Fibroblast of skin of left quadriceps (primary cell): ENCODE measurements around the gene NPC1.
A peak's percentile ranks its signal among the peaks of the same experiment; 100 is the strongest.
"Not testable (repeated sequence)": the region's sequence is repeated elsewhere in the genome, so short reads cannot be mapped to it uniquely, and the experiment has no call there.

Source experiments
- DNase-seq, 2 experiments: peaks; one replicate each; pipeline ENCODE4 v3.0.0-alpha.2; 2013; ENCODE audit warnings: low read depth in 2 of 2

The NPC1 gene

GRCh38 chr18:23523429-23524212 is 62.7 kb downstream of the NPC1 start:
- peak; percentile 73 for DNase-seq

GRCh38 chr18:23521907-23522306 is 64.4 kb downstream of the NPC1 start:
- DNase-seq = no peak

- no peak for DNase-seq
These were observed 65.0 kb downstream of the NPC1 start for GRCh38 chr18:23521271-23521670.

- DNase-seq = no peak
These were observed 66.6 kb downstream of the NPC1 start for GRCh38 chr18:23519734-23520133.

GRCh38 chr18:23515911-23516546 is 70.3 kb downstream of the NPC1 start:
- DNase-seq = peak; percentile 39 to 52

GRCh38 chr18:23512641-23513040 is 73.7 kb downstream of the NPC1 start:
- DNase-seq = no peak

- not testable (repeated sequence) for DNase-seq
These were observed 74.1 kb downstream of the NPC1 start for GRCh38 chr18:23512216-23512615.

GRCh38 chr18:23510923-23511322 is 75.4 kb downstream of the NPC1 start:
- DNase-seq = not testable (repeated sequence)

- DNase-seq = no peak
These were observed 79.9 kb downstream of the NPC1 start for GRCh38 chr18:23506393-23506792.

- no peak for DNase-seq
These were observed 81.6 kb downstream of the NPC1 start for GRCh38 chr18:23504720-23505119.

- DNase-seq = no peak
These were observed 82.4 kb downstream of the NPC1 start for GRCh38 chr18:23503963-23504344.

GRCh38 chr18:23503038-23503962 is 83.0 kb downstream of the NPC1 start, which contains the start of gene RMC1:
TSS of gene RMC1 (plus strand) at chr18:23503511. CDS start at chr18:23503619, 108 bp downstream.
- DNase-seq = peak; percentile 79

GRCh38 chr18:23502516-23503037 is 83.7 kb downstream of the NPC1 start:
- DNase-seq = no peak

GRCh38 chr18:23501626-23502025 is 84.7 kb downstream of the NPC1 start:
- DNase-seq = no peak

- DNase-seq = no peak
These were observed 87.0 kb downstream of the NPC1 start for GRCh38 chr18:23499291-23499781.

GRCh38 chr18:23498877-23499276 is 87.4 kb downstream of the NPC1 start:
- DNase-seq = peak; percentile 37 to 43

- no peak for DNase-seq
These were observed 88.2 kb downstream of the NPC1 start for GRCh38 chr18:23498117-23498516.

GRCh38 chr18:23495723-23496440 is 90.4 kb downstream of the NPC1 start:
- no peak for DNase-seq

- no peak for DNase-seq
These were observed 91.3 kb downstream of the NPC1 start for GRCh38 chr18:23494992-23495391.

GRCh38 chr18:23493654-23494053 is 92.7 kb downstream of the NPC1 start:
- DNase-seq = no peak

- DNase-seq = not testable (repeated sequence)
These were observed 96.7 kb downstream of the NPC1 start for GRCh38 chr18:23489586-23489985.
